HG03280 (cell line): ENCODE data around the gene PHF2.

Experiments used
- ATAC-seq: cut with Tn5 transposase; IDR thresholded peaks from one replicate; pipeline ENCODE4 v1.9.1; 2021; ENCODE audit warnings: mild to moderate bottlenecking, moderate library complexity; ENCODE audit not compliant: unreplicated experiment

Gene PHF2

GRCh38 chr9:93622691-93623090 is 46.3 kb downstream of the PHF2 start:
- no peak for ATAC-seq

- no peak for ATAC-seq
Observed at GRCh38 chr9:93623753-93624152, 47.4 kb downstream of the PHF2 start.

GRCh38 chr9:93624431-93624834 is 48.0 kb downstream of the PHF2 start:
- ATAC-seq, result no peak

GRCh38 chr9:93624977-93625376 is 48.6 kb downstream of the PHF2 start:
- no peak for ATAC-seq

GRCh38 chr9:93629920-93630319 is 53.5 kb downstream of the PHF2 start:
- ATAC-seq, result no peak

GRCh38 chr9:93630806-93631411 is 54.5 kb downstream of the PHF2 start:
- ATAC-seq, result no peak

- no peak for ATAC-seq
Observed at GRCh38 chr9:93633492-93634221, 57.3 kb downstream of the PHF2 start.

GRCh38 chr9:93634311-93635185 is 58.2 kb downstream of the PHF2 start:
- ATAC-seq, result no peak

GRCh38 chr9:93635186-93636107 is 59.1 kb downstream of the PHF2 start:
- ATAC-seq, result no peak

- ATAC-seq, result no peak
Observed at GRCh38 chr9:93636172-93636661, 59.8 kb downstream of the PHF2 start.

GRCh38 chr9:93636667-93637066 is 60.3 kb downstream of the PHF2 start:
- ATAC-seq, result no peak

GRCh38 chr9:93637886-93638285 is 61.5 kb downstream of the PHF2 start:
- no peak for ATAC-seq

- no peak for ATAC-seq
Observed at GRCh38 chr9:93640027-93640426, 63.6 kb downstream of the PHF2 start.

GRCh38 chr9:93642961-93643360 is 66.6 kb downstream of the PHF2 start:
- ATAC-seq, result no peak

- no peak for ATAC-seq
Observed at GRCh38 chr9:93644397-93645088, 68.2 kb downstream of the PHF2 start.

GRCh38 chr9:93645149-93645889 is 68.9 kb downstream of the PHF2 start:
- no peak for ATAC-seq

- ATAC-seq, result no peak
Observed at GRCh38 chr9:93645921-93646639, 69.7 kb downstream of the PHF2 start.

- no peak for ATAC-seq
Observed at GRCh38 chr9:93646640-93647178, 70.3 kb downstream of the PHF2 start.
